BJ (cell line): Measurements from ENCODE around the gene ADARB1. TPM values are rescaled to one million over a fixed set of nuclear protein-coding genes. Genes with fewer than 3 reads are reported as not detected.

Experiments used
- CTCF ChIA-PET: fragments of 350-600 bp; formaldehyde crosslinking; extraction: SDS; loops from one replicate; lab custom pipeline; 2021; ENCODE audit warnings: antibody characterized with exemption, inconsistent platforms; lab: Yijun Ruan, JAX
- POLR2A ChIA-PET: fragments of 300-600 bp; sonication (Branson Sonifier 250); formaldehyde crosslinking; extraction: SDS; loops from one replicate; lab custom pipeline; 2021; ENCODE audit warnings: antibody characterized with exemption; lab: Charles Lee
- DNase-seq: peaks from one replicate; pipeline ENCODE4 v3.0.0-alpha.2; 2011; ENCODE audit warnings: low read depth
- H3K27me3 ChIP-seq: 2 replicates; pipeline ENCODE4 v1.6.0; 2011; ENCODE audit warnings: low read length; ENCODE audit not compliant: control insufficient read depth, insufficient read depth
- H3K36me3 ChIP-seq: 2 replicates; pipeline ENCODE4 v1.5.1; 2011; ENCODE audit warnings: low read length; ENCODE audit not compliant: control insufficient read depth, insufficient read depth
- H3K4me3 ChIP-seq: 2 replicates; pipeline ENCODE4 v1.5.1; 2011; ENCODE audit warnings: low read depth, mild to moderate bottlenecking, control low read depth, low read length
- CTCF ChIP-seq: IDR thresholded peaks from 2 replicates; pipeline ENCODE4 v1.5.1; 2011; ENCODE audit warnings: low read depth, mild to moderate bottlenecking, control low read depth, inconsistent platforms, low read length, moderate library complexity; ENCODE audit not compliant: insufficient read depth
- polyA plus RNA-seq: library from polyadenylated mRNA; depleted of rRNA; stranded (reverse); fragments of >200 nt; gene quantifications from 2 replicates; pipeline ENCODE4 v1.2.3, GENCODE V29; 2011

The ADARB1 gene
- polyA plus RNA-seq, 1 experiment = 10.9 TPM

GRCh38 chr21:45256912-45257672 is 182.7 kb downstream of the ADARB1 start:
- Histone ChIP-seq H3K27me3 (peaks cover 19% of the 10 kb centered on the region), H3K36me3 (no peaks in the 10 kb centered on the region), H3K4me3 (no peak overlapping the region)
- DNase-seq = no peak
- POLR2A ChIA-PET = no interaction called here
- TF ChIP-seq CTCF = no peak
- CTCF ChIA-PET = interaction anchor here (1.5 kb wide), 1 partner anchor 117 kb away, joined by 7 read pairs; no protein-coding TSS in a partner anchor

GRCh38 chr21:45257673-45258341 is 183.4 kb downstream of the ADARB1 start:
- H3K4me3 ChIP-seq = no peak overlapping the region
- ChIA-PET POLR2A (interaction anchor here (0.7 kb wide), 1 partner anchor 183 kb away, joined by 3 read pairs; no protein-coding TSS in a partner anchor), CTCF (interaction anchor here (2.5 kb wide), 1 partner anchor 117 kb away, joined by 8 read pairs; no protein-coding TSS in a partner anchor)
- H3K36me3 ChIP-seq = no peaks in the 10 kb centered on the region
- H3K27me3 ChIP-seq = peaks cover 19% of the 10 kb centered on the region
- no peak for DNase-seq
- TF ChIP-seq CTCF = no peak

GRCh38 chr21:45258466-45258865 is 184.1 kb downstream of the ADARB1 start:
- Histone ChIP-seq H3K27me3 (peaks cover 19% of the 10 kb centered on the region), H3K36me3 (peaks cover 2% of the 10 kb centered on the region; the same call in 1 of the 2 replicates), H3K4me3 (no peak overlapping the region)
- no peak for TF ChIP-seq CTCF
- ChIA-PET CTCF (interaction anchor here (2.5 kb wide), 1 partner anchor 118 kb away, joined by 8 read pairs; no protein-coding TSS in a partner anchor), POLR2A (interaction anchor here (0.7 kb wide), 1 partner anchor 183 kb away, joined by 3 read pairs; no protein-coding TSS in a partner anchor)
- DNase-seq = no peak

GRCh38 chr21:45259206-45259840 is 184.9 kb downstream of the ADARB1 start:
- no peak for DNase-seq
- ChIA-PET POLR2A (no interaction called here), CTCF (interaction anchor here (2.5 kb wide), 1 partner anchor 119 kb away, joined by 8 read pairs; no protein-coding TSS in a partner anchor)
- no peak for TF ChIP-seq CTCF
- Histone ChIP-seq H3K36me3 (peaks cover 5% of the 10 kb centered on the region), H3K27me3 (peaks cover 19% of the 10 kb centered on the region), H3K4me3 (no peak overlapping the region)
